HG02943 (cell line): ENCODE measurements around the gene SAC3D1.
"Not testable (repeated sequence)": the region's sequence is repeated elsewhere in the genome, so short reads cannot be mapped to it uniquely, and the experiment has no call there.

ENCODE experiments used
- ATAC-seq: cut with Tn5 transposase; IDR thresholded peaks from one replicate; pipeline ENCODE4 v1.9.1; 2021; ENCODE audit warnings: mild to moderate bottlenecking, low read depth, moderate library complexity; ENCODE audit not compliant: unreplicated experiment

Gene SAC3D1

DNA sequence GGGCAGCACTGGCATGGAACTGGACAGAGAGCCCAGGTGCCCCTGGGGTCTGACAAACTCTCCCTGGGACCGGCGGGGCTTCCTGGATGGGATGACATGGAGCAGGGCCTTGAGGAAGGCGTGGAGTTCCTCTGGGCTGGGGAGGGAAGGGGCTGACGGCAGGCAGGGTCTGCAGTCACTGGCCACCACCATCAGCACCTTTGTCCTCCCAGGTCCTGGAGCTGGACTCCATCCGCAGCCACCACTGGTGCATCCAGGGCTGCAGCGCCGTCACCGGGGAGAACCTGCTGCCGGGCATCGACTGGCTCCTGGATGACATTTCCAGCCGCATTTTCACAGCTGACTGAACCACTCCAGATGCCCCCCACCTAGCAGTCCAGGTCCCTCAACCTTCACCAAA is 19.5 kb upstream of the SAC3D1 start:
- ATAC-seq, result no peak

DNA sequence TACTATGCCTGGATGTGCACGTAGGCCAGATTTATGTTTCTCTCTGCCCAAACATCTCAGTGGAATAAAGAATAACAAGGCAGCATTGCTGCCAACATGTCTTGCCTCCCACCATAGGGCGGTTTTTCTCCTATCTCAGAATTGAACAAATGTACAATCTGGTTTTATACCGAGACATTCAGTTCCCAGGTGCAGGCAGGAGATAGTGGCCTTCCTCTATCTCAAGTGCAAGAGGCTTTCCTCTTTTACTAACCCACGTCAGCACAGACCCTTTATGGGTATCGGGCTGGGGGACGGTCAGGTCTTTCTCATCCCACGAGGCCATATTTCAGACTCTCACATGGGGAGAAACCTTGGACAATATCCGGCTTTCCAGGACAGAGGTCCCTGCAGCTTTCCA is 17.5 kb upstream of the SAC3D1 start:
- ATAC-seq, result not testable (repeated sequence)

DNA sequence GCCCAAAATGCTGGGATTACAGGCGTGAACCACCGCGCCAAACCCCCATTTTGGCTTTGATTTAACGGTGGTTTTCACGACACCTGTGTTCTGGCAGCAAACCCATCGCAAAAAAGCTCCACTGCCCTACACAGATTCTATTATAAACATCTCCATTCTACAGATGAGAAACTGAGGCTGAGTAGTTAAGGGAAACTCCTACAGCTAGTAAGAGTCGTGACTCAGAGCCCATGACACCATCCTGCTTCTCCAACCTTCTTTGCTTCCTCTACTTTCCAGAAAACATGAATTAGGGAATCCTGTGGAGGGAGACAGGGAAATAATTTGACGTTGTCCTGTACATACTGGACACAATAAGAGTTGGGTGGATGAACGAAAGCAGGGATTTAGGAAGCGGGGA is 14.2 kb upstream of the SAC3D1 start:
- ATAC-seq, result no peak

DNA sequence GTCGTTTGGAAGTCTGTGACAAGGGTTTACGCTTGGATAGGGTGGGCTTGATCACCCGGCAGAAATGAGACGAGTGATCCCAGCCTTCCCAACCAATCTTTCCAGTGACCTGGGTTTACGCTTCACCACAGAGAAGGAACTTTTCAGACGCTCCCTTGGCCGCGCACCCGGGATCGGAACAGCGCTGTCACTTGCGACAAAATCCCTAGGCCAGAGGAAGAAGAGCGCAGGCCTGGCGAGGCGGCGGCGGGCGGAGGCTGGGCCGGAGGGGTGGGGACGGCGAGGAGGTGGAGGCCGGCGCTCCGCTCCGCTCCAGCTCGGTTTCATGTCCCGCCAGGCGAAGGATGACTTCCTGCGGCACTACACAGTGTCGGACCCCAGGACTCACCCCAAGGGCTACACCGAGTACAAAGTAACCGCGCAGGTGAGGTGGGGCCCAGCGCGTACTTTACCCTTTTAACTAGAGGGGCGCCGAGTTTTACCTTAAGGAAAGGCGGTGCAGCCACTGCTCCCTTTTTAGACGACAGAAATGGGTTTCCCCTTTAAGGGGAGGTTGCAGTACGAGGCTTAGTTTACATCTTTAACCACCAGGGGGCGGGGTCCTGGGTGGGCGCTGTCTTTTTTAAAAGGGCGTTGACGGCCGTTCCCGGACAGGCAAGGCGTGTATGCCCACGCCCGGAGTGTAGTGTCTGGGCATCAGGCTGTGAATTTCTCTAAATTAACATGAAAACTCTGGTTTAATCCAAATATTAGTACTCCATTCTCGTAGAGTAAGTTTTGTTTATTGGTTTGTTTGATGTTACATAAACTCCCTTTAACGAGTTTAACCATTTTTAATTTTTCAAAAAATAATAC is 13.6 kb upstream of the SAC3D1 start, which contains the start of gene SNX15:
TSS of gene SNX15 (plus strand) at position 227 of the 855 bp plus-strand sequence. CDS start at position 326, 99 bp downstream.
- peak; percentile 84 for ATAC-seq

DNA sequence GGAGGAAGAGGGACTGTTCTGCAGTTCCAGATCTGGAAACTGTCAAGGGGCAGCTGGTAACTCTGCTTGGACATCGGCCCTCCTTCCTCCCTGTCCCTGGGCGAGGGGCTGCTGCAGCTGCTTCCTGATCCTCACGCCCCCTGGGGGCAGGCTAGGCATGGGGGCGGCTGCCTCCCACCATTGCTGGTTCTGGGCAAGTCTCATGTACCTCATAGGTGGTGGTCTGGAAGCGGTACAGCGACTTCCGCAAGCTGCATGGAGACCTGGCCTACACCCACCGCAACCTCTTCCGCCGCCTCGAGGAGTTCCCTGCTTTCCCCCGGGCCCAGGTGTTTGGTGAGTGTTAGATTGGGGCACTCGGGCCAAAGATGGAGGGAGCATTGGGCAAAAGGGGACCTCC is 8.8 kb upstream of the SAC3D1 start:
- ATAC-seq, result no peak

DNA sequence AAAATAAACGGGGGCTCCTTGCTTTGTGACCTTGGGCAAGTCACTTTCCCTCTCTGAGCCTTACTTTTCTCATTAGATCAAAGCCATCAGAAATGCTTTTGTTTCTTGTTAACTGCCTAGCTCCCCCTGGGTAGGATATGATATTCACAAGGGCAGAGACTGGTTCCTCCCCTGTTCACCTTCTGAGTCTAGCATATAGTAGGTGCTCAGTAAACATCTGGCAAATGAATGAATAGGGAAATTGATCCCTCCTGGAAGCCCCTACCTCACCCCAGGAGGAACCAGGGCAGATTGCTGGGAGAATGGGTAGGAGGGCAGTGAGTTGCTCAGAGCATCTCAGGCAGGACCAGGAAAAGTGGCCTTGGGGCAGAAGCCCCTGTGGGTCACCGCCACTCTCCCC is 6.6 kb upstream of the SAC3D1 start:
- no peak for ATAC-seq

DNA sequence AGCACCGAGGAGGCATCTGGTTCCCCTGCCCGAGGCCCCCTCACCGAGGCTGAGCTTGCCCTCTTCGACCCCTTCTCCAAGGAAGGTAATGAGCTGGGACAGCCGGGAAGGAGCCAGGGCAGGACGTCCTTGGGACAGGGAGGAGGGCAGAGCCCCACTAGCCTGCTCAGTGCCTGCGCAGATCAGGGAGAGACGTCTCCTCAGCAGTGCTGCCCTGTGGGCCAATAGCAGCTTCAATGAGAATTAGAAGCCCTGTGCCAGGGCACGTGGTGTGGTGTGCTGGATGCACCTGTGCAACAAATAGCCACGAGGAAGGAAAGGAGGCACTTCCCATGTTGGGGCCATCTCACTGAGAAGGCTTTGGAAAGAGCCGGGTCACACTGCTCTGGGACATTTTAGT is 5.4 kb upstream of the SAC3D1 start:
- ATAC-seq, result no peak

DNA sequence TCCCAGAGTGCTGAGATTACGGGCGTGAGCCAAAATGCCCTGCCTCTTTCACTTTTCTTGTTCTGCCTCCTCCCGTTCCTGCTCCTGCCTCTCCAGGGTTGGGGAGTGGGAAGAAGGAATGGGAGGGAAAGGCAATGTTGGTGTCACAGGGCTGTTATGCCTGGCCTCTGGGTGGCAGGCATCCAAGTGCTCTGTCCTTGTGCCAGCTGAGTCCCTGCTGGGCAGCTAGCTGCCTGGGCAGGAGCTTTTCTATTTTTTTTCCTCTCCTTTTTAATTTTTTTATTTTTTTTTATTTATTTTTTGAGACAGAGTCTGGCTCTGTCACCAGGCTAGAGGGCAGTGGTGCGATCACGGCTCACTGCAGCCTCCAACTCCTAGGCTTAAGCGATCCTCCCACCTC is 4.1 kb upstream of the SAC3D1 start:
- ATAC-seq, result no peak

DNA sequence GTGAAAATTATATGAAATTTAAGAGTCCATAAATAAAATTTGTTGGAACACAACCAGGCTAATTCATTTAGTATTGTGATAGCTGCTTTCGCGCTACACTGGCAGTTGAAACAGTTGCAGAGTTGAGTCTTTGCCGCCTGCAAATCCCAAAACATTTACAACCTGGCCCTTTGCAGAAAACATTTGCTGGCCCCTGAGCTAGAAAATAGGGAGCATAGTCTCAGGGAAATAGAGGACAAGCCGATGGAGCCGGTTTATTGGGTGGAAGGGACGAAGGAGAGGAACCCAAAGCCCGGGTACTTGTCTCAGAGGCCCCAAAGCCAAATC is 527 bp upstream of the SAC3D1 start:
- no peak for ATAC-seq

DNA sequence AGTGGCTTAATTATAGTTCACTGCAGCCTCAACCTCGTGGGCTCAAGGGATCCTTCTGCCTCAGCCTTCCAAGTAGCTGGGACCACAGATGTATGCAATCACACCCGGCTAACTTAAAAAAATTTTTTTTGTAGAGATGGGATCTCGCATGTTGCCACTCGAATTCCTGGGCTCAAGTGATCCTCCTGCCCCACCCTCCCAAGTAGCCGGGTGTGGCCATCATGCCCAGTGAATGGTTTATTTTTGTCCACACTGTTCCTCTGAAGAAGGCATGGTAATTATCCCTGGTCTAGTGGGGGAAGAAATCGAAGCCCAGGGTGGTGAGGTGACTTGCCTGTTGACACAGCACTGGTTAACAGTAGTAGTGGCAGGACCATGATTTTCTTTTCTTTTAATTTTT is 1.9 kb downstream of the SAC3D1 start:
- no peak for ATAC-seq

DNA sequence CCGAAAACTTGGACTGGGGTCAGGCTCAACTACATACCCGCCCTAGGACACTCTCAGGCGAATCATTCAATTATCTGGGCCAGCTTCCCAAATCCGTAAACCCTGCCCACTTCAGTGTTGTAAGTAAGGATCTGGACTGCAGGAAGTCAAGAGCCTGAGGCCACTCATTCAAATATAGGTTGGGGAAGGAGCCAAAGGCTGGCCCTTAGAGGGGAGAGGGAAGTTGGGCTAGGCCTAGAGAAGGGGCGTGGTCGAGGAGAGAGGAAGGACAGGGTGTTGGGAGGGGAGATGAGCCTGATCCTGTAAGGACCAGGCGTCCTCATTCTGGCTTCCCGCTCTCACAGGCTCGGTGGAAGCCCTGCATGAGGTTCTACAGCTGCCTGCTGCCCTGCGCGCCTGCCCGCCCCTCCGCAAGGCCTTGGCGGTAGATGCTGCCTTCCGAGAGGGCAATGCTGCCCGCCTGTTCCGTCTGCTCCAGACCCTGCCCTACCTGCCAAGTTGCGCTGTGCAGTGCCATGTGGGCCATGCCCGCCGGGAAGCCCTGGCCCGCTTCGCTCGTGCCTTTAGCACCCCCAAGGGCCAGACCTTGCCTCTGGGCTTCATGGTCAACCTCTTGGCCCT is 3.0 kb downstream of the SAC3D1 start:
- no peak for ATAC-seq

DNA sequence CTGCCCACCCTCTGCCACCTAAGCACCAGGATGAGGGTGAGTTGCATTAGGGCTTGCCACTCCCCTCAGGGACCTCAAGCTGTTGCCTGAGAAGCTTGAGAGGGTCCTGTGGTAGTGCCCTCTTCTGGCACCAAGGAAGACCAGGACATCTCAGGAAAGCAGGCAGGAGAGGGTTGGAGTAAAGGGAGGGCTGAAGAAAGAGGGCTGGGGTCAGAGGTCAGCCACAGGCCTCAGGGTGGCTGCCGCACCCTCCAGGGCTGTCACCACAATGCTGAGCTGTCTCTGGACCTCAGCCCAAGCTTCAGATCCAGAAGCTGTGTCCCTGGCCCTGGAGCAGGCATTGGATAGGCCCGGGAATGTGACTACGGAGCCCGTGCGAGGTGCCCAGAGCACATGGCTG is 4.1 kb downstream of the SAC3D1 start:
- ATAC-seq, result no peak

DNA sequence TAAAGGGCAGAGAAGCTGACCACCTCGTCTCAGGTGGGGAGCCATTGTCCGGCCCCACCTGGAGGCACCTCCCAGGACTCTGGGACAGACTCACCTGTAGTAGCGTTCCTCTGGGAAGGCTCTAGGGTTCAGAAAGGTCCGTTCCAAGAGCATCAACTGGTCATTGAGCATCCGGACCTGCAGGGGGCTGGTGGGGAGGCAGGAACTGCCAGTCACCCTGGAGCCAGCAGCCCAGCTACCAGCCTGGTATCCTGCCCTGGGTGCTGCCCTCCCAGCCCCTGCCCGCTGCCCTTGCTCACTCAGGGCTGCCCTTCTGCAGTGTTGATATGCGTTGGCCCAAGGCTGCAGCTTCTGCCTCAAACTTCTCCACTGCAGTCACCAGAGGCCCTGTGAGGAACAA is 4.7 kb downstream of the SAC3D1 start:
- no peak for ATAC-seq

DNA sequence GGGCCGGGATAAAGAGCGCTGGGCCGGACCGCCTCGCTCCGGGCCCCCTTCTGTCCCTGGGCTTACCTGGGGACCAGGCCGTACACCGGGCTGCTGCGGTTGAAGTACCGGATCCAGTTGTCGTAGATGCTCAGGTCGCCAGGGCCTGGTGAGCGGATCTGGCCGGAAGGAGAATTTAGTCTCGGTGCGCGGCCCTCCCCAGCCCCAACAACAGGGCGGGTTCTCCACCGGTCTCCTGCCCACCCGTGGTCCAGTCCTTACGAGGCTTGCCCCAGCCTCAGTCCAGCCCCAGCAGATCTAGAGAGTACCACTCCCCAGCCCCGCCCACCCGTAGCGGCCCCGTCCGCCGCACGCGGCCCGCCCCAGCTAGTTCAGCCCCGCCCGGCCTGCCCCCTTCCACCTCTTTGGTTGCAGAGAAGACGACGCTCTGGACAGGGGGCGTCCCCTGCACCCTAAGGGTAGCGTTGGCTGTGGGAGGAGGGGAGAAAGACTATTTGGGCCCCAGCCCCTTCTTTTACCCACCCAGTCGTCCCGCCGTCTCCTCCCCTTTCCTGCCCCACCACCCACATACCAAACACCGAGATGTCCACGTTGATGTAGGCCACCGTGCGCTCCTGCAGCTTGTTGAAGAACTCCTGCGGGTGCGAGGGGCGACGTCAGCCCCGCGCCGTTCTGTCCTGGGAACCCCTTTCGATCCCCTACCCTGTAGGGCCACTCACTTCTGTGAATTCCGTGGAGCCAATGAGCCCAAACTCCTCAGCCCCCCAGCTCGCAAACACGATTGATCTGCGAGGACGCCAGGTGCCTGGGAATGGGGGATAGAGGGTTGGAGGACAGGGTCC is 6.8 kb downstream of the SAC3D1 start:
- no peak for ATAC-seq

DNA sequence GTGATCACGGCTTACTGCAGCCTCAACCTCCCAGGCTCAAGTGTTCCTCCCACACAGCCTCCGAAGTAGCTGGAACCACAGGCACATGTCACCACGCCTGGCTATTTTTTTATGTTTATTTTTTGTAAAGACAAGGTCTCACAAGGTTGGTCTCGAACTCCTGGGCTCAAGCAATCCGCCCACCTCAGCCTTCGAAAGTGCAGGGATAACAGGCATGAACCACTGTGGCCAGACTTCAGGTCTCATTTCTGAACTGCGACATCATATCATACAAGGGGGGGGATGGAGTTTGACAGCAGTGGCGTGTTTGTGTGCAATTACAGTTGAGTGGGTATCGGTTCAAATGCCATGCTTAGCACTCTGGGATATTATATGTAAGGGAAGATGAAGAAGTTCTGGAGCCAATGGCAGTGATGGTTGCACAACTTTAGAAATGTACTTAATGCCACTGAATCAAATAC is 10.4 kb downstream of the SAC3D1 start:
- ATAC-seq, result no peak

DNA sequence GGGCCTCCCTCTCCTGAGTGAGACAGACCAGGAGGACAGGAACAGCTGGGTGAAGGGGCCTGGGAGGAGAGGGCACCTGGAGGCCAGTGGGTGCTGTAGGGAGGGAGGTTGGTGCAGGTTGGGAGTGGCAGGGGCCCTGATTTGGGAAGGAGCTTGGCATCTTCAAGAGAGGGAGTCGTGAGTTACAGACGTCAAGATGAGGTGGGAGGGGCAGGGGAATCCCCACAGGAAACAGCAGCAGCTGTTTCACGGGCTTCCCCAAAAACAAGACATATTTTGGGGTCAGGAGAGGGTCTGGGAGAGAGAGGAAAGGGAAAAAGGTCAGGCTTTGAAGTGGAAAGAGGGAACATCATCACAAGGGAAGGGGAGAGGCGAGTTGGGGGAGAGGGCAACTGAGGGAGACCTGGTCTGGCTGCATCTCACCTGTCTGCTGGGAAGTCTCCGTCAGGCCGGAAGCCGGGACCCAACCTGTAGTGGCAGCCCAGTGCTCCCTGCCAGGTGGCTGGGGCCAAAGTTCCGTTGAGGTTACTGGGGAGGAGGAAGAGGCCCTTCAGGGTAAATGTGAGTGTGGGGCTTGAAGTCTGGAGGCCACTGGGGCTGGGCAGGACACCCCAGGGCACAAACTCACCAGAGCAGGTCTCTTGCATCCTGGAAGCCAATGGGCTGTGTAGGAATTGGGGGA is 13.0 kb downstream of the SAC3D1 start:
- ATAC-seq, result no peak

DNA sequence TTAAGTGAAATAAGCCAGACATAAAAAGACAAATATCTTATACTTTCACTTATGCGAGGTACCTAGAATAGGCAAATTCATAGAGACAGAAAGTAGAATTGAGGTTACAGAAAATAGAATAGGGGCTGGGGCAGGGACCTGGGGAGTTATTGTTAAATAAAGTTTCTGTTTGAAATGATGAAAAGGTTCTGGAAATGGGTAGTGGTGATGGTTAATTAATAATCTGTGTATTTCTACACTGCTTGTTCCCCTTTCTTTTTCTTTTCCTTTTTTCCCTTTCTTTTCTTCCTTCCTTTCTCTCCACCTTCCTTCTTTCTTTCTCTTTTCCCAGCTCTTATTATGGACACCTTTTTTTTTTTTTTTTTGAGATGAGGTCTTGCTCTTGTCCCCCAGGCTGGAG is 14.5 kb downstream of the SAC3D1 start:
- ATAC-seq, result no peak

DNA sequence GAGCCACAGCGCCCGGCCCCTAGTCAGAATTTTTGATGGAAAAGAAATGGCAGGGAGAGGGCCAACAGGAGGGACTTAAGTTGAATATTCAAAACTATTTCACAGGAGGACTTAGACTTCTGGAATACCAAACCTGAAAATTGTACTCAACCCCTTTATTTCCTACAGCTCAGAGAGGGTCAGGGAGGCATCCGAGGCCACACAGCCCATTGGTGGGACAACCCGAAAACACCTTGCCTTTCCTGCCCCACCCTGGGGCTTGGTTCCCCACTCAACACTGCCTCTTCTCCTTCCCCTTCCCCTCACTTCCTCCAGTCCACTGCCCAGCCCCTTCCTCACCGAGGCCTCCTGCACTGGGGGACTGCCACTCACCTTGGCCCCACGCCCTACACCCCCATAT is 16.0 kb downstream of the SAC3D1 start:
- no peak for ATAC-seq

DNA sequence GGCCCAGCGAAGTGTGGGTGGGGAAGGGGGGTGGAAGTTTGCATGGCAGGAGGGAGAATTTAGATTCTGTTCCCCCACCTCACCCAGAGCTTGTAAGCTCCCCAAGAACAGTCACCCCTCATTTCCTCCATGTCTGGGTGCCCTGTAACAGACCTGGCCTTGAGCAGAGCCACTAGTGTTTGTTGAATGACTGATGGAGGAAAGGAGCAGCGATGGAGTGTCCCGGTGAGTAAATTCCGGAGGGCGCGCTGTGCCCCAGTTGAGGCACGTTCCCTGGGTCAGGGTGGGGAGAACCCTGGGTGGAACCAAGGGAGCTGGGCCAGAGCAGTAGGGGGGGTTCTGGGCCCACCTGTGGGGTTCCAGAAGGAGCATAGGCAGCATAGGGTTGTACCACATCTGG is 16.5 kb downstream of the SAC3D1 start:
- ATAC-seq, result no peak

DNA sequence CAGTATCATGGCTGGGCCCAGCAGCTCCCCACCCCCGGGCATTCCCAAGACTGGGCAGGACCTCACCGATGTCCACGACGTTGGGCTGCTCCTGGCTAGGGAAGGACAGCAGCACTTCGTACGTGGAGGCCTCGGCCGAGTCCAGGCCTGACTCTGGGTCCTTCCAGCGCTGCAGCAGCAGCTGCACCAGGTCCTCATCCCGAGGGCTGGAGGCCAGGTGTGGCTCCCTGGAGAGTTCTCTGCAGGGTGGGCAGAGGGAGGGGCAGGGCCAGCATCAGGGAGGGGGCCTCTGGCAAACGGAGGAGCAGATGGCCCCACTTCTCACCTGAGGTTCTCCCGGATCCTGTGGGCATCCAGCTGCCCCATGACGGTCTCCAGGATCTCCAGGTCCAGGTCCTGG is 17.0 kb downstream of the SAC3D1 start:
- ATAC-seq, result no peak
